ACC112 (cell line): Measurements from ENCODE around the gene ADAM22.

Experiments
- H2AFZ ChIP-seq: fragments of 200-600 bp; sonication (generic); one replicate; pipeline ENCODE4 v1.6.0; 2017; ENCODE audit warnings: antibody characterized with exemption, low read length; ENCODE audit not compliant: unreplicated experiment
- H3K27ac ChIP-seq: fragments of 200-600 bp; sonication (generic); 2 replicates; pipeline ENCODE4 v1.5.1; 2014; ENCODE audit warnings: low read depth, mild to moderate bottlenecking, antibody characterized with exemption, low read length, moderate library complexity
- H3K27me3 ChIP-seq: fragments of 200-600 bp; sonication (generic); 2 replicates; pipeline ENCODE4 v1.6.1; 2014; ENCODE audit warnings: mild to moderate bottlenecking, antibody characterized with exemption, low read length, moderate library complexity, mixed read lengths; ENCODE audit not compliant: insufficient read depth
- H3K36me3 ChIP-seq: fragments of 200-600 bp; sonication (generic); 2 replicates; pipeline ENCODE4 v1.6.1; 2016; ENCODE audit warnings: mild to moderate bottlenecking, antibody characterized with exemption, low read length, moderate library complexity, mixed read lengths; ENCODE audit not compliant: insufficient read depth
- H3K4me1 ChIP-seq: fragments of 200-600 bp; sonication (generic); one replicate; pipeline ENCODE4 v1.6.1; 2016; ENCODE audit warnings: low read length, mixed read lengths; ENCODE audit not compliant: insufficient read depth, unreplicated experiment, control insufficient read depth
- H3K4me3 ChIP-seq: fragments of 200-600 bp; sonication (generic); 2 replicates; pipeline ENCODE4 v1.5.1; 2014; ENCODE audit warnings: mild to moderate bottlenecking, low read depth, low read length
- H3K79me2 ChIP-seq: fragments of 200-600 bp; sonication (generic); one replicate; pipeline ENCODE4 v1.6.0; 2016; ENCODE audit warnings: low read length; ENCODE audit not compliant: control insufficient read depth, unreplicated experiment, insufficient read depth

ADAM22 gene

DNA sequence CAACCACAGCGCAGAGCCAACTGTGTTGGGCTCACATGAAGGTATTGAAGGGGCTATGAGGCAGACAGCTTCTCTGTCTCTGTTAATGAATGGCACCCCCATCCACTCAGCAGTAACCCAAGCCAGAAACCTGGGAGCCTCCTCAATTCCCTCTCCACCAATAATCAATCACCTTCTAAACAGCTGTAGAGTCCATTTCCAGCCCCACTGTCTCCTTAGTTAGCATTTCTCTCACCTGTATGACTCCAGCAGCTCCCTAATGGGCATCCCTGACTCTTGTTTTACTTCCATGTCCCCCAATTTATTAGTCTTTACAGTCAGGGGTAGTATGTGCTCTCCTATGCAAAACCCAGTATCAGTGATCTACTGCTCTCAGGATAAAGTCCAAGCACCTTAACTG is 278.9 kb downstream of the ADAM22 start:
- Histone ChIP-seq H3K27me3 (no peaks in the 10 kb centered on the region), H3K36me3 (peaks cover 42% of the 10 kb centered on the region), H3K79me2 (peaks cover 26% of the 10 kb centered on the region), H2AFZ (no peak overlapping the region), H3K4me1 (peaks cover under 1% of the 10 kb centered on the region), H3K4me3 (no peak overlapping the region), H3K27ac (no peak overlapping the region)

GRCh38 chr7:88214456-88214855 is 280.4 kb downstream of the ADAM22 start:
- H3K36me3 ChIP-seq: peaks cover 28% of the 10 kb centered on the region
- no peaks in the 10 kb centered on the region for H3K27me3 ChIP-seq
- no peak overlapping the region for H3K4me3 ChIP-seq
- H3K27ac ChIP-seq: no peak overlapping the region
- peaks cover 6% of the 10 kb centered on the region for H3K4me1 ChIP-seq
- H3K79me2 ChIP-seq: peaks cover 41% of the 10 kb centered on the region
- H2AFZ ChIP-seq: no peak overlapping the region

DNA sequence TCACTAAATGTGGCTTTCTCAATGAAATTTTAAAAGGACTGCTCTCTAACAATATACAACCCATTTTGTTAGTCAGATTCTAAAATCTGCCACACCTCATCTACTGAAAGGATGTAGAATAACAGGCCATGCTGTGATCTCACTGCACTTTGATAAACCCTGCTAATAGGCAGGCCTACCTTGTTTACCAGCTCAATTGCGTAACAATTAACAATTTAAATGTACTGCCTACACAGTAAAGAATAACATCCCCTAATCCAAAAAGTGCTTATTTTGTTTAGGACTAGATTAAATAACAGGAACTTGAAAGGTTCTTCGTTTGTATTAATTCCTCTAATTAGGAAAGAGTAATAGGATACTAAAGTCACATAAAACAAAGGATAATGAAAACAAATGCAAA is 281.2 kb downstream of the ADAM22 start:
- no peak overlapping the region for H3K4me3 ChIP-seq
- no peak overlapping the region for H3K27ac ChIP-seq
- peaks cover 6% of the 10 kb centered on the region for H3K4me1 ChIP-seq
- no peaks in the 10 kb centered on the region for H3K27me3 ChIP-seq
- no peak overlapping the region for H2AFZ ChIP-seq
- H3K36me3 ChIP-seq: peaks cover 27% of the 10 kb centered on the region
- peaks cover 44% of the 10 kb centered on the region for H3K79me2 ChIP-seq

GRCh38 chr7:88216276-88216675 is 282.2 kb downstream of the ADAM22 start:
- Histone ChIP-seq H3K27ac (no peak overlapping the region), H3K36me3 (peaks cover 24% of the 10 kb centered on the region), H3K4me1 (peaks cover 12% of the 10 kb centered on the region), H3K79me2 (peaks cover 44% of the 10 kb centered on the region), H3K27me3 (no peaks in the 10 kb centered on the region), H2AFZ (no peak overlapping the region), H3K4me3 (no peak overlapping the region)

- Histone ChIP-seq H3K27me3 (no peaks in the 10 kb centered on the region), H3K79me2 (peaks cover 36% of the 10 kb centered on the region), H3K4me3 (peak overlapping the region; percentile 99), H2AFZ (peak overlapping the region; percentile 80), H3K27ac (no peak overlapping the region), H3K36me3 (peaks cover 24% of the 10 kb centered on the region), H3K4me1 (peaks cover 13% of the 10 kb centered on the region)
Measured at GRCh38 chr7:88217675-88218428, 283.8 kb downstream of the ADAM22 start.

- Histone ChIP-seq H3K4me1 (peaks cover 13% of the 10 kb centered on the region), H3K36me3 (peaks cover 24% of the 10 kb centered on the region), H3K79me2 (peaks cover 36% of the 10 kb centered on the region), H2AFZ (peak overlapping the region; percentile 80), H3K4me3 (peak overlapping the region; percentile 99), H3K27me3 (no peaks in the 10 kb centered on the region), H3K27ac (peak overlapping the region; percentile 20; the same call in 1 of the 2 replicates)
Measured at GRCh38 chr7:88218429-88218745, 284.3 kb downstream of the ADAM22 start.

DNA sequence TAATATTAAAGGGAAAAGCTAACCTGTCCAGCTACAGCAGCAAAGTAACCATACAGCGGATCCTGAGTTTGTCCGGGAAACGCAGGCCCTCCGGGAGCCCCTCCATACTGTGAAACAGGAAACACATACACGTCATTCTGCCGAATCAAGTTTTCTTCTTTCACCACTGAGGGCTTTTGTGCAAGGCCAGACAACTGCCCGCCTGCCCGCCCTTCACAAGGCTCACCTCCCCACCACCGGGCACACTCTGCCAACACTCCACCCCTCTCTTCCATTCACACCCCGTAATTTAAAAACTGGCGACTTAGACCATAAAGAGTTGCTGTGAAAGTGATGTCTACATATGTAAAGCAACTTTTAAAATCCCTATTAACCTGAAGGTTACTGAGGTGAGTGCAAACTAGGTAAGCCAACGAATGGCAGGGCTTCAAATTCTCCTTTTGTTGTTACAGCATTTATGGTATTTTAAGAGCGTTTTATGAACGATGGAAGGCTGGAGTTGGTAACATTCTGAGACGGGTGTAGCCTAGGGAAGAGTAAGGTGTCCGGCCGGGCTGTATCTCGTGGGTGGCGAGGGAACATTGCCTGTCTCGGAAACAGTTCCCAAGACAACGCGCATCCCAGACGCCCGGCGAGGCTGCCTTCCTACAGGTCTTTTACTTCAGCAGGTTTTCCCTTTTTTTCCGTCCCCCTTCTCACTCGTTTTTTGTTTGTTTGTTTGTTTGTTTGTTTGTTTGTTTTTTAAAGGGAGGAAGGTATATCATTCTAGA is 285.0 kb downstream of the ADAM22 start:
- H3K27ac ChIP-seq: peak overlapping the region; percentile 50
- H2AFZ ChIP-seq: peak overlapping the region; percentile 80
- H3K36me3 ChIP-seq: peaks cover 22% of the 10 kb centered on the region
- peaks cover 36% of the 10 kb centered on the region for H3K79me2 ChIP-seq
- H3K27me3 ChIP-seq: no peaks in the 10 kb centered on the region
- peak overlapping the region; percentile 99 for H3K4me3 ChIP-seq
- peaks cover 15% of the 10 kb centered on the region for H3K4me1 ChIP-seq

DNA sequence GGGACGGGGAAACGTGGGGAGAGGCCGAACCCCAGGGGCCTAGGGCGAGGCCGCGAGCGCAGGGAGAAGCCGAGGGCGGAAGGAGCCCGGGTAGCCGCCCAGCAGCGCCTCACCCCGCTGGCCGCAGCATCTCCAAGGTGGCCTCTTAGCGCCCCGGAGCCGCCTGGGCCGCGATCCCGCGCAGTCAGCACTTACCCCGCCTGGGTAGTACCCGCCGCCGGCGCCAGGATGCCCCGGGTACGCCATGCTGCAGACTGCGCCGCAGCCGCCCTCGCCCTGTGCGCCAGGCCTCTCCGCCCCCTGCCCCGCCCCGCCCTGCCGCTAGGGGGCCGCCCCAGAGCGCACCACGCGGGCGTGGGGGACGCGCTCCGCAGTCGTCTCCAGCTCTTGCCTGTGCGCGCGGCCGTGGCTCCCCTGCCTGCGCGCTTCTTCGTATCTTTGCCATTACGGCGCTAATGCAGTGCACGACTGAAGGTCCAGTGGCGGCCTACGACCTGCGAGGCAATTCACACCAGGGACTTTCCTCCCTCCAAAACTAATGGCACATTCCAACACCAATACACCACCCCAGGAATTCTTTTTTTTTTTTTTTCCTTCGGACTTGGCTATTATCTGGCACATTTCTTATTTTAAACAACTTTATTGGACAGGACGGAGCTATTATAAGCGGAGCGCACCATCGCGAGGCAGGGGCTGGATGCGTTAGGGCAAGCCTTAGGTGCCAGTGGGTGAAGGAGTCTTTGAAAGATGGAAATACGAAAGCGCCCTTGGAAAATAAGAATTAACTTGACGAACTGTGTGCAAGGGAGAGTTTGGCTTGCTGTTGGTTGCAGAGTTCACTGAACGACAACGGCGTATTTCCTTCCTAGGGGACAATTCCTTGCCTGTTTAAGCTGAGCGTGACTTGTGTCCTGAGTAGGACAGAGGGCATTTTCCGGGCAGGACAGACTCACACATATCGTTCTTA is 286.0 kb downstream of the ADAM22 start, which contains the start of gene SRI:
TSS of gene SRI (minus strand) at position 258 of the 967 bp plus-strand sequence. CDS start at position 246, 12 bp downstream.
- H2AFZ ChIP-seq: peak within 1 kb of the TSS; percentile 94

GRCh38 chr7:88223265-88223664 is 289.2 kb downstream of the ADAM22 start:
- Histone ChIP-seq H3K4me1 (peaks cover 45% of the 10 kb centered on the region), H3K4me3 (no peak overlapping the region), H3K27ac (no peak overlapping the region), H3K36me3 (no peaks in the 10 kb centered on the region), H3K79me2 (peaks cover 15% of the 10 kb centered on the region), H2AFZ (no peak overlapping the region), H3K27me3 (no peaks in the 10 kb centered on the region)

More for the DNA sequence above, 286.0 kb downstream of the ADAM22 start, which contains the start of gene SRI:
- Histone ChIP-seq H3K79me2 (peaks cover 36% of the 10 kb centered on the region), H3K4me1 (peaks cover 25% of the 10 kb centered on the region), H3K4me3 (peak within 1 kb of the TSS; percentile 99), H3K27ac (peak within 1 kb of the TSS; percentile 91), H3K27me3 (no peaks in the 10 kb centered on the region), H3K36me3 (peaks cover 16% of the 10 kb centered on the region)

DNA sequence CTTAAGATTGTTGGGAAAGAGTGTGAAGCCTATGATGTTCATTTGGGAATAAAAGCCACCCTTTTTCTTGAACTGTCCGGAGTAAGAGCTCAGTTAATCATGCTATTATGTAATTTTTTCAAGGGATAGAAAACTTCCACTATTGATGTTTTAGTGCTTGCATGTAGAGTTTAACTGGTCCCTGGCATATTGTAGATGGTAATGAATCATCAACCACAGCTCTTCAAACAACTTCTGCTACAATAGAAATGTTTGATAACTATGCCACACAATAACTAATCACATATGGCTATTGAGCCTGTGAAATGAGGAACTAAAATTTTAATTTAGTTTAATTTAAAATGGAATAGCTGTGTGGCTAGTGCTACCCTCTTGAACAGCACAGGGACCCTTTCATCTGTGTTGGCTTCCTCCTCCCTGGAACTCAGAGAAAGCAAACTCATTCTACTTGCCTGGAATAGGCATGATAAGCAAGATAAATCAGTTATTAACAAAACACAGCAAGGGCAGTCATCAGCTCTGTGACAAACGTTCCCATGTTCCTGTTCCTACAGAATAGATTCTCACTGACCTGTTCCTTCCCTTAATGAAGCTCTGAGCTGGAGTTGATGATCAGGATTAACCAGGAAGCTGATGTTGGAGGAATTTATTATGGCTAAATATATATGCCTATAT is 290.7 kb downstream of the ADAM22 start:
- Histone ChIP-seq H3K36me3 (no peaks in the 10 kb centered on the region), H3K4me3 (no peak overlapping the region), H2AFZ (no peak overlapping the region), H3K27me3 (no peaks in the 10 kb centered on the region), H3K27ac (no peak overlapping the region), H3K79me2 (peaks cover under 1% of the 10 kb centered on the region), H3K4me1 (peaks cover 43% of the 10 kb centered on the region)
